ENCODE results near the gene CACNG8.
"Not testable (repeated sequence)": the region's sequence is repeated elsewhere in the genome, so short reads cannot be mapped to it uniquely, and the experiment has no call there.

CACNG8 gene

DNA sequence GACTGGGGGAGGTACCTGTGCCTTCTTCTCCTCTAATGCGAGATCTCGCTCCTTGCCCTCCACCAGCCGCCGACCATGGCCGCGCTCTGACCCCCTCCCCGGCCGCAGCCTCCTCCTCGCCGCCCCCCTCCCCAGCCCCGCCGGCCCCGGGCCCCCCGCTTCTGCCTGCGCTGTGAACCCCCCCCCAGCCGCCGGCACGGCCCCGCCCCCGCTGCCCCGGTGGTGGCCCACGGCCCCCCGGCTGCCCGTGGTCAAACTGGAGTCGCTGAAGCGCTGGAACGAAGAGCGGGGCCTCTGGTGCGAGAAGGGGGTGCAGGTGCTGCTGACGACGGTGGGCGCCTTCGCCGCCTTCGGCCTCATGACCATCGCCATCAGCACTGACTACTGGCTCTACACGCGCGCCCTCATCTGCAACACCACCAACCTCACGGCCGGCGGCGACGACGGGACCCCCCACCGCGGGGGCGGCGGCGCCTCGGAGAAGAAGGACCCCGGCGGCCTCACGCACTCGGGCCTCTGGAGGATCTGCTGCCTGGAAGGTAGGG lies at the start of gene CACNG8:
Gene CACNG8 (plus strand): TSS at position 51 of the 545 bp plus-strand sequence.
- DNase-seq (ENCODE audit: extremely low read depth in 1 of 2, low read depth in 1 of 2) = no peak

GRCh38 chr19:53915000-53915399 lies 47.7 kb upstream of the CACNG8 start:
- no peak for DNase-seq (ENCODE audit: extremely low read depth in 1 of 2, low read depth in 1 of 2)

DNA sequence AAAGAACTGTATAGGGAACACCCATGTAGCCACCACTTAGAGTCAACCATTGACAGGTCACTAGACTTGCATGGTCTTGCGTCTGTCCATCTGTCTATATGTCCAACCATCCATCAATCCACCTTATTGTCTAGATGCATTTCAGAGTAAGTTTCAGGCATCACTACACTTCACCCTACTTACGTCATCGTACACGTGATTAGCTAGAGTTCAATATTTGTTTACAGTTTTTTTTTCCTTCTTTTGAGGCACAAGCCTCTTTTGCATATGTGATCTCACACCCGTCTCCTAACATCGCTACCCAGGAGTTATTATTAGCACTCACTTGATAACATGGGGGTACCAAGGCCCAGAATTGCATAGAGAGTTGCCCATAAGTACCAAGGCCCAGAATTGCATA lies 46.7 kb upstream of the CACNG8 start:
- DNase-seq (ENCODE audit: extremely low read depth in 1 of 2, low read depth in 1 of 2) = no peak

DNA sequence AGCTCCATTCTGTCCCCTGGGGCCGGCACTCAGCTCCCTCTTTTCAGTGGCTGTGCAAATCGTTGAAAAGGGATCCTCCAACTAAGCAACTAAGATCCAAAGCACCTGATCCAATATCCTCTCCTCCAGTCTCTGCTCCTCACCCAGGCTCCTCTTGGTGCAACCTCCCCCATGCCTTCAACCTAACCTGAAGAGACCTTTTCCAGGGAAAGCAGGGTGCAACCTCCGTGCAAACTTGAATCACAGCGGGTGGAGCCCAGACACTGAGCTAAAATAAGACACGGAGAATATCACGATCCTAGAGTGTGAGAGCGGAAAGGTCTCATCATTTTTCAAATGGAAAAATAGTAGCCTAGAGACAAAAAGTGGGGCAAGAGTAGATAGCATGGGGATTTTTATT lies 45.4 kb upstream of the CACNG8 start:
- DNase-seq (ENCODE audit: extremely low read depth in 1 of 2, low read depth in 1 of 2) = no peak

- peak in 1 of 2 donors; percentile 17 for DNase-seq (ENCODE audit: extremely low read depth in 1 of 2, low read depth in 1 of 2)
Measured at GRCh38 chr19:53927739-53928138, 35.0 kb upstream of the CACNG8 start.

- no peak for DNase-seq (ENCODE audit: extremely low read depth in 1 of 2, low read depth in 1 of 2)
Measured at GRCh38 chr19:53936029-53936428, 26.7 kb upstream of the CACNG8 start.

DNA sequence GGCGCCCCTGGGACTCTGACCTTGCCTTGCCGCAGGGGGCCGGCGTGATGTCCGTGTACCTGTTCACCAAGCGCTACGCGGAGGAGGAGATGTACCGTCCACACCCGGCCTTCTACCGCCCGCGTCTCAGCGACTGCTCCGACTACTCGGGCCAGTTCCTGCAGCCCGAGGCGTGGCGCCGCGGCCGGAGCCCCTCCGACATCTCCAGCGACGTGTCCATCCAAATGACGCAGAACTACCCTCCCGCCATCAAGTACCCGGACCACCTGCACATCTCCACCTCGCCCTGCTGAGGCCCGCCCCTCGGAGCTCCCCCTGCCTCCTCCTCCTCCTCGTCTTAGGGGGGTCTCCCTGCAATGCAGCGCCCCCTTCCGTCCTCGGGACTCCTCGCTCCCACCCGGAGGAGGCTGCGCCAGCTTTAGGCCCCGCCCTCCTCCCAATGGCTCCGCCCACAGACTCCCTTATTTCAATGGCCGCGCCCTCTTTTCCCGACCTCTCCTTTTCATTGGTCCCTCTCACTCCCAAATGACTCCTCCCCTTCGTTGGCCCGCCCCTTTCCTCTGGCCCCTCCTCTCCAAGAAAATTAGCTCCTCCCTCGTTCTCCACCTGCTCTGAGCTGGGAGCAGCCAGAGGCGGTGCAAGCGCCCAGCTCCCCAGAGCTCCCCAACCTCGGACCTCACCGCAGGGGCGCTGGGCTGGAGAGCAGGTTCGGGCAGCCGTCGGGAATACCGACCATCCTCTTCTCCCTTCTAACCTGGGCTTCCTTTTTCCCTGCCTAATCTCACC lies 20.5 kb upstream of the CACNG8 start:
- DNase-seq (ENCODE audit: extremely low read depth in 1 of 2, low read depth in 1 of 2) = no peak

- DNase-seq (ENCODE audit: extremely low read depth in 1 of 2, low read depth in 1 of 2) = no peak
Measured at GRCh38 chr19:53944416-53944815, 18.3 kb upstream of the CACNG8 start.

DNA sequence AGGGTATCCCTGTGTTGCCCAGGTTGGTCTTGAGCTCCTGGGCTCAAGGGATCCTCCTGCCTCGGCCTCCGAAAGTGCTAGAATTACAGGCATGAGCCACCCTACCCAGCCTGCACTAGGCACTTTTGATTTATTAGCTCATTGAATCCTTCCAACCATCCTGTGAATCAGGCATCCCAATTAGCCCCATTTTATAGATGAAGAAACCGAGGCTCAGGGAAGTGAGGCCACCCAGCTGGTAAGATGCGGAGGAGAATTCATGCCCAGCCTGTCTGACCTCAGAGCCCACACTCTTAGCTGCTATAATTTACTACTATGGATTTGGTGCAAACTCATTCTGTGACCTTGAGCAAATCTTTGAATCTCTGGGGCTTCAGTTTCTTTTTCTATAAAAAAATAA lies 17.8 kb upstream of the CACNG8 start:
- no peak for DNase-seq (ENCODE audit: extremely low read depth in 1 of 2, low read depth in 1 of 2)

DNA sequence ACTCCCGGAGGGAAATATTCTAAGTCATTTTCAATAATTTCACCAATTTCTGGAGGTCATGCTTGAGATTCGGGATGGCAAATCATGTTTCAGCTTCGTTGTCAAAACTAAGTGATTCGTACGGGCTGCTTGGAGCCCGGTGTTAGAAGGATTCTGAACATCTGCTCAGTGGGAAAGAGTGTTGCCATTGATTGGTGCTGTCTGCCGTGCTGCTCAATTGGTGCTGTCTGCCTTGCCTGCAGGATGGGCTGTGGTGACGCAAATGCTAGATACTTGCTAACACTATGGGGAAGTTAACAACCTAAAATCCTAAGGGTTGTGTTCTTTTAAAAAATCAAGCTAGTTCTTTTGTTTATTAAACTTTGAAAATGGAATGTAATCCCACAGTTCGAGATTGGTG lies 17.3 kb upstream of the CACNG8 start:
- no peak for DNase-seq (ENCODE audit: extremely low read depth in 1 of 2, low read depth in 1 of 2)

- DNase-seq (ENCODE audit: extremely low read depth in 1 of 2, low read depth in 1 of 2) = no peak
Measured at GRCh38 chr19:53945998-53946397, 16.7 kb upstream of the CACNG8 start.

GRCh38 chr19:53947624-53948023 lies 15.1 kb upstream of the CACNG8 start:
- DNase-seq (ENCODE audit: extremely low read depth in 1 of 2, low read depth in 1 of 2) = no peak

GRCh38 chr19:53948611-53949010 lies 14.1 kb upstream of the CACNG8 start:
- DNase-seq (ENCODE audit: extremely low read depth in 1 of 2, low read depth in 1 of 2) = not testable (repeated sequence)

- no peak for DNase-seq (ENCODE audit: extremely low read depth in 1 of 2, low read depth in 1 of 2)
Measured at GRCh38 chr19:53951436-53951835, 11.3 kb upstream of the CACNG8 start.

GRCh38 chr19:53951947-53952346 lies 10.8 kb upstream of the CACNG8 start:
- no peak for DNase-seq (ENCODE audit: extremely low read depth in 1 of 2, low read depth in 1 of 2)

DNA sequence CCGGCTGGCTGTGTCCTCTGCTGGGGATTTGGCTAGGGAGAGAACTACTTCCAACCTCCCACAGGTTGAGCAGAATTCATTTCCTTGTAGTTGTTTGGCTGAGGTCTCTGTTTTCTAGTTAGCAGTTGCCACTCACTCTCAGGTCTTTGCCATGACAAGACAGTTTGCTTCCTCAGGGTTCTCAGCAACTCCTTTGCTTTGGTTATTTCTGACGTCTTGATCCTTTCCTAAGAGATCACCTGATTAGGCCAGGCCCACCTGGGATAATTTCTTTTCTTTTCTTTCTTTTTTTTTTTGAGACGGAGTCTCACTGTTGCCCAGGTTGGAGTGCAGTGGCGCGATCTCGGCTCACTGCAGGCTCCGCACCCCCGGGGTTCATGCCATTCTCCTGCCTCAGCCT lies 9.4 kb upstream of the CACNG8 start:
- DNase-seq (ENCODE audit: extremely low read depth in 1 of 2, low read depth in 1 of 2) = no peak

DNA sequence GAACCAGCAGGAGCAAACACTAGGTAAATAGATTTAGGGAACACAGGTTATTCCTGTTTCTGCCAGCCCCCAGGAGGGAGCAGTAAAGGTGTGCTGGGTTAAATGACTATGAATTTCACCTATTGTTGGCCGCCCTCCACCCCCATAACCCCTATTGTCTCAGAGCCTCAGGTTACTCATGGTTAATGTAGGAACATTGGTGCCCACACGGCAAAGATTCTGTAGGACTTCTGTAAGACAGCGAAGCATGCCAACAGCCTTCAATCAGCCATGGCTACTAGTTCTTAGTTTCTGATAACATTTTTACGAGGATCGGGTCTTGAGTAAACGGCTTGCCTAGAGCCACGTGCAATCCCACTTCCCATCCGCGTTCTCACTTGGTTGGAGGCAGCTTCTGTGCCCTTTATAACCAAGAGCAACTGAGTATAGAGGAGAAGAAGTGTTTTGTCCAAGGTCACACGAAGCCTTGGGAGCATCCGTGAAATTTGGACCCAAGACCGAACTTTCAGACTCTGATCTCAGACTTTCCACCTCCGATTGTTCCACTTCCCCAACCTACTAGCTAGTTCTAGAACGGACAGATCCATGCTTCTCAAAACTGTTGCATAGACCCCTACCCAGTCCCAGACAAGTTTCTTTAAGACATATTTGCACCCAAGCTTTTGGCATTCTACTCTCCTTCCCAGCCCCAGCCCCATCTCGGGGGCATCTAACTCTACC lies 5.1 kb upstream of the CACNG8 start:
- no peak for DNase-seq (ENCODE audit: extremely low read depth in 1 of 2, low read depth in 1 of 2)

DNA sequence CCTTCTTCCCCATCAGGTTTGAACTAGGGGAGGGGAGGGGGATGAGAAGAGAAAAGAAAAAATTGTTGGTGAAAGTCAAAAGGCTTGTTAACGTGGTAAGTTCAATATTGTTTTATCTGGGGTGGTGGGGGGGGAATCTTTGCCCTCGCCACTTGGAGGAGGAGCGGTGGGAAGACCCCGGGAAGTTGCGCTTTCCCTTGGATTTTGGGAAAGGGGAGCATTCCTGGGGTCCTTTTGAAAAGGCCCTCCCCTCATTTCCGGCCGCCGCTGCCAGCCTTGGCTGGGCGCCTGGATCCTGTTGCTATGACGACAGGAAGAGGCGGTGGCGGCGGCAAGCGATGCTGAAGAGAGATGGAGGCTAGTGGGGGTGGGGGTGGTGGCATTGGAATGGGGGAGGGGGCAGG lies 4.6 kb upstream of the CACNG8 start:
- no peak for DNase-seq (ENCODE audit: extremely low read depth in 1 of 2, low read depth in 1 of 2)

- no peak for DNase-seq (ENCODE audit: extremely low read depth in 1 of 2, low read depth in 1 of 2)
Measured at GRCh38 chr19:53958823-53959757, 3.6 kb upstream of the CACNG8 start.

DNA sequence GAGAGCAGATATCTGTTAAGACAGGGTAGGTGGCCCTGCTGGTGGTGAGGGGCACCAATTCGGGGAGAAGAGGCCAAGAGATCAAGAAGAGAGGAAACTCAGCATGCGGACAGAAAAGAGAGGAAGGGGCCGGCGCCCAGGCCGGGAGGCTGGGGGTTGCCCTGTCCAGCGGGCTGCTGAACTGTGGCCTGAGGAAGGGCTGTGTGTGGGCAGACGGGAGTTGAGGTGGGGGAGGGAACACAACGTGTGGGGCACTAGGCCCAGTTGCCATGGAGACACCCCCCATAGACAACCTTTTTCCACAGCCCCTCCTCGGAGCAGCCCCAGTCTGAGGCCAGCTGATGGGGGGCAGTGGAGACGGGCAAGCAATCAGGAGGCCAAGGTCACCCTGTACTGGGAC lies 2.5 kb upstream of the CACNG8 start:
- no peak for DNase-seq (ENCODE audit: extremely low read depth in 1 of 2, low read depth in 1 of 2)

DNA sequence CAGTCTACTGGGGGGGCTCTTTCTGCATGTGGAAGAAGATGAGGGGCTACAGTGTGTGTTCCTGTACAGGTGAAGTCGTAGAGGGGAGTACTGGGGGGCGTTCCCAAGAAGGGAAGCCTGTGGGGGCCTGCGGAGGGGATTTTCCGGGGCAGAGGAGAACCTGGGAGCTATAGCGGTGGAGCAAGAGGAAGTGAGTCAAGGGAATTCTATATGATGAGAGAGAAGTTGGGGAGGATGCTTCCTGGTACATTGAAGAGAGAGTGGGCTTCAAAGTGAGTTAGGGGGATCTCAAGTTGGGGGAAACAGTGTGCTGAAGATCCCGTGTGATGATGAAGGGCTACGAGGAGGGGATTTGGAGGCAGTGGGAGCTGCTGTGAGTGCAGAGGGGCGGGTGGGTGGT lies 1.9 kb upstream of the CACNG8 start:
- DNase-seq (ENCODE audit: extremely low read depth in 1 of 2, low read depth in 1 of 2) = no peak
